ENCODE data around the gene BICRA. TPM values are rescaled to one million over a fixed set of nuclear protein-coding genes. Genes with fewer than 3 reads are reported as not detected.
"Not testable (repeated sequence)": the region's sequence is repeated elsewhere in the genome, so short reads cannot be mapped to it uniquely, and the experiment has no call there.

The BICRA gene
- total RNA-seq, 1 donor from 2014 or later: 18.3 TPM

GRCh38 chr19:47719047-47719859 is 110.3 kb downstream of the BICRA start:
- intact Hi-C loops (cut with DNase I): no loop called here

GRCh38 chr19:47720669-47721422 is 111.9 kb downstream of the BICRA start:
- no peak for TF ChIP-seq CTCF (IDR thresholded peaks at IDR 0.05)
- DNase-seq (no peak), ATAC-seq (no peak)
- Histone ChIP-seq H3K4me3 (peak overlapping the region; percentile 31), H3K36me3 (peaks cover 37% of the 10 kb centered on the region), H3K27me3 (ENCODE audit: low read depth) (no peaks in the 10 kb centered on the region), H3K9me3 (no peaks in the 10 kb centered on the region), H3K27ac (peak overlapping the region; percentile 73), H3K4me1 (peaks cover 72% of the 10 kb centered on the region)
- intact Hi-C loops (cut with DNase I): no loop called here

More at GRCh38 chr19:47719047-47719859, 110.3 kb downstream of the BICRA start:
- H3K4me1 ChIP-seq: peaks cover 73% of the 10 kb centered on the region
- ATAC-seq (peak; percentile 64 to 77), DNase-seq (peak; percentile 81)
- H3K27me3 ChIP-seq (ENCODE audit: low read depth): no peaks in the 10 kb centered on the region
- TF ChIP-seq CTCF (IDR thresholded peaks at IDR 0.05): no peak
- peak overlapping the region; percentile 31 for H3K4me3 ChIP-seq
- H3K9me3 ChIP-seq: no peaks in the 10 kb centered on the region
- peaks cover 29% of the 10 kb centered on the region for H3K36me3 ChIP-seq
- H3K27ac ChIP-seq: peak overlapping the region; percentile 73

GRCh38 chr19:47723581-47723940 is 114.6 kb downstream of the BICRA start:
- no peaks in the 10 kb centered on the region for H3K27me3 ChIP-seq (ENCODE audit: low read depth)
- peak overlapping the region; percentile 21 for H3K4me3 ChIP-seq
- H3K36me3 ChIP-seq: peaks cover 41% of the 10 kb centered on the region
- peak; percentile 56 to 72 for ATAC-seq
- DNase-seq: peak; percentile 87
- peak overlapping the region; percentile 62 for H3K27ac ChIP-seq
- H3K4me1 ChIP-seq: peaks cover 75% of the 10 kb centered on the region
- no peak for TF ChIP-seq CTCF (IDR thresholded peaks at IDR 0.05)
- intact Hi-C loops (cut with DNase I): no loop called here
- H3K9me3 ChIP-seq: no peaks in the 10 kb centered on the region

- ATAC-seq (peak; percentile 78 to 84), DNase-seq (peak; percentile 94)
- Histone ChIP-seq H3K27ac (peak overlapping the region; percentile 47), H3K9me3 (no peaks in the 10 kb centered on the region), H3K27me3 (ENCODE audit: low read depth) (no peaks in the 10 kb centered on the region), H3K4me3 (no peak overlapping the region), H3K4me1 (peaks cover 79% of the 10 kb centered on the region), H3K36me3 (peaks cover 47% of the 10 kb centered on the region)
- intact Hi-C loops (cut with DNase I): no loop called here
- no peak for TF ChIP-seq CTCF (IDR thresholded peaks at IDR 0.05)
Measured at GRCh38 chr19:47725759-47726401, 116.9 kb downstream of the BICRA start.

GRCh38 chr19:47726467-47726866 is 117.5 kb downstream of the BICRA start:
- H3K4me3 ChIP-seq: no peak overlapping the region
- no peak for DNase-seq
- H3K27me3 ChIP-seq (ENCODE audit: low read depth): no peaks in the 10 kb centered on the region
- no peak for TF ChIP-seq CTCF (IDR thresholded peaks at IDR 0.05)
- H3K4me1 ChIP-seq: peaks cover 79% of the 10 kb centered on the region
- H3K9me3 ChIP-seq: no peaks in the 10 kb centered on the region
- peak overlapping the region; percentile 20 for H3K27ac ChIP-seq
- H3K36me3 ChIP-seq: peaks cover 49% of the 10 kb centered on the region
- intact Hi-C loops (cut with DNase I): no loop called here
- ATAC-seq: no peak

- H3K4me1 ChIP-seq: peaks cover 73% of the 10 kb centered on the region
- peaks cover 63% of the 10 kb centered on the region for H3K36me3 ChIP-seq
- H3K27ac ChIP-seq: peak overlapping the region; percentile 88
Measured at GRCh38 chr19:47728295-47728694, 119.4 kb downstream of the BICRA start.

More at GRCh38 chr19:47728295-47728694, 119.4 kb downstream of the BICRA start:
- ATAC-seq; intact Hi-C loops (cut with DNase I); H3K9me3 ChIP-seq; DNase-seq; H3K27me3 ChIP-seq (ENCODE audit: low read depth); H3K4me3 ChIP-seq: not testable (repeated sequence)

Data from lower lobe of right lung (tissue), 2 donors.